ENCODE results near the gene ARHGAP10.
"Not testable (repeated sequence)": the region's sequence is repeated elsewhere in the genome, so short reads cannot be mapped to it uniquely, and the experiment has no call there.

The ARHGAP10 gene

DNA sequence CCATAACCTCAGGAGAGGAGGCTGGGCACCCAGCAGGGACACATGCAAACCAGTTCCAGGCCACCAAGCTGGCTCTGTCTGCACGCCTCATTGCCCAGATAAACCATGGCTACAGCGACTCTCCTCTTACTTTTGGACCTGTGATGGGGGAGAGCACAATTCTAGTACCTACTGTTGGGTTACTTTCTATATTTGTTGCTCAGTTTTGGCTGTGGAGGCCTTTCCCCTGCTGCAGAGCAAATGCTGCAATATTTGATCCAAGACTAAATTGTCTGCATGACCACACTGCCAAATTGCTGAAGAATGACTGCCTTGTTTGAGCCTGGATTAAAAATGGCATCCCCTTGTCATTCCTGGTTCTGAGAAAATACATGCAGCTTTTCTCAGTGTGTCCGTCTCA, 253.5 kb downstream of the ARHGAP10 start:
- DNase-seq (ENCODE audit: low read depth in 3 of 3): no peak

DNA sequence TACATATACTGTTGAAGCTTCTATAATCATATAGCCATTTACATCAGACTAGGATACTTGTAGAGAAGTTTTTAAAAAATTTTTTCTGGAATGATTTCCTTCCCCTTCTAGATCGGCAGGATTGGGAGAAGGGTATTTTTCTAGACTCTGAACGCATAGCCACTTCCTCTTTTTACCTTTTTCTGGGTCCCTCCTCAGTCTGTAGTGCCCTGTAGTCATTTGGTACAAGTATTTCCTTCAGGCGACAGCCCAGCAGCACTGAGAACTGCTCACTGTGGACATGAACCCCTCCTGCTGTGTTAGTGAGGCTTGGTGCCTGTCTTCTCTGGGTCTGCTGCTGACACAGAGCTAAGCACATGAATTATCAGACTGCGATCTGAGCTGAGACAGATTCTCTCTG, 255.4 kb downstream of the ARHGAP10 start:
- DNase-seq (ENCODE audit: low read depth in 3 of 3): no peak

DNA sequence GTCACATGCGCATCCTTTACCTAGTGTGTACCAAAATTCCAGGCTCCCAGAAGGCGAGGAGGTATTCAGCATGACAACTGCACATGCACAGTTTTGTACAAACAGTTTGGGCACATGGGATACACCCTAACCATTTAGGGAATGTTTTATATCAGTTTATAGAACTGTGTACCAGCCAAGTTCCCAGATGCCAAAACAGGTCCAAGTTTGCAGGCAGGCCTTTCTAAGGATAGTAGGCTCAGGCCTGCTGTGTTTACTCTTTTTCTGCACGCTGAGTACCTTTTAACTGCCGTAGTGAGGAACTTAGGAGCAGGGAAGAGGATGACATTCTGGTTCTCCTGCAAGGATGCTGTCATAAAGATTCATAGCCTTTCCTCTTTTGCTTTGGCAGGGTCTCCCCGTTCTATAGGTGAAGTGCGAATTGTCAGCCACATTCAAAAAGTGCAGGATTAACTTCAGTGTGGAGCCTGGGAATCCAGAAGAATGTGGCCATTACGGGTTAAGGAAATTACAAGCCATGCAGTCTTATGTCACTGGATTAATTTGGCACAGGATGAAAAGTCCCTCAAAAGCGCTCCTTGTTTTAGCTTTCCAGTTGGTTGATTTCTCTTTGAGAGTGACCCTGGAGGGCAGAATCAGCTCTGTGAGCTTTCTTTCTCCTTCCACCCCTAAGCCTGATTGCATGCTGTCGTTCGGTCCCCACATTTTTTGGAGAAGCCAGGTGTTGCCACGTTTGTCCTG, 259.8 kb downstream of the ARHGAP10 start:
- DNase-seq (ENCODE audit: low read depth in 3 of 3): no peak

GRCh38 chr4:147994076-147994475, 262.2 kb downstream of the ARHGAP10 start:
- no peak for DNase-seq (ENCODE audit: low read depth in 3 of 3)

- no peak for DNase-seq (ENCODE audit: low read depth in 3 of 3)
Measured at GRCh38 chr4:147994491-147995385, 262.9 kb downstream of the ARHGAP10 start.

GRCh38 chr4:147996859-147997258, 265.0 kb downstream of the ARHGAP10 start:
- DNase-seq (ENCODE audit: low read depth in 3 of 3): no peak

DNA sequence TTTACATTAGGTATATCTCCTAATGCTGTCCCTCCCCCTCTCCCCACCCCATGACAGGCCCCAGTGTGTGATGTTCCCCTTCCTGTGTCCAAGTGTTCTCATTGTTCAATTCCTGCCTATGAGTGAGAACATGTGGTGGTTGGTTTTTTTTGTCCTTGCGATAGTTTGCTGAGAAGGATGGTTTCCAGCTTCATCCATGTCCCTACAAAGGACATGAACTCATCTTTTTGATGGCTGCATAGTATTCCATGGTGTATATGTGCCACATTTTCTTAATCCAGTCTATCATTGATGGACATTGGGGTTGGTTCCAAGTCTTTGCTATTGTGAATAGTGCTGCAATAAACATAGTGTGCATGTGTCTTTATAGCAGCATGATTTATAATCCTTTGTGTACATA, 268.1 kb downstream of the ARHGAP10 start:
- not testable (repeated sequence) for DNase-seq (ENCODE audit: low read depth in 3 of 3)

GRCh38 chr4:148004228-148004857, 272.5 kb downstream of the ARHGAP10 start:
- DNase-seq (ENCODE audit: low read depth in 3 of 3): no peak

- DNase-seq (ENCODE audit: low read depth in 3 of 3): no peak
Measured at GRCh38 chr4:148006001-148006400, 274.1 kb downstream of the ARHGAP10 start.

- DNase-seq (ENCODE audit: low read depth in 3 of 3): no peak
Measured at GRCh38 chr4:148007314-148007760, 275.4 kb downstream of the ARHGAP10 start.

DNA sequence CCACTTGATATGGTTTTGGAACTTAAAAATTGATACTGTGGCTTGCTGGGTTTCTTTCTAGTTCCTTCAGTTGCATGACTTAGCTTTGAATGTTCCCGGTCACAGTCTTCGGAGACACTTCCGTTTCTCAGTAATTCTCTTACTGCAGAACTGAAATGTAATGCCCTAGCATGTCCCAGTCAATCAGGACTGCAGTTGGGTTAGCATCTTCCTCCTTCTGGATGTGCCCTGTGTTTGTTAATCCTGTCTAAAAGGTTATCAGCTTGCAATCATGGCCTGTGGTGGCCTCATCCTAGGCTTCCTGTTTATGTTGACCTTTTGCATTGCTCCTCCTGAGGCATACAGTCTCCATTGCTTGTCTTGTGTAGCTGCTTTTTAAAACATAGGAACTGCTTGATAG, 275.9 kb downstream of the ARHGAP10 start:
- DNase-seq (ENCODE audit: low read depth in 3 of 3): no peak

GRCh38 chr4:148015058-148015457, 283.2 kb downstream of the ARHGAP10 start:
- no peak for DNase-seq (ENCODE audit: low read depth in 3 of 3)

DNA sequence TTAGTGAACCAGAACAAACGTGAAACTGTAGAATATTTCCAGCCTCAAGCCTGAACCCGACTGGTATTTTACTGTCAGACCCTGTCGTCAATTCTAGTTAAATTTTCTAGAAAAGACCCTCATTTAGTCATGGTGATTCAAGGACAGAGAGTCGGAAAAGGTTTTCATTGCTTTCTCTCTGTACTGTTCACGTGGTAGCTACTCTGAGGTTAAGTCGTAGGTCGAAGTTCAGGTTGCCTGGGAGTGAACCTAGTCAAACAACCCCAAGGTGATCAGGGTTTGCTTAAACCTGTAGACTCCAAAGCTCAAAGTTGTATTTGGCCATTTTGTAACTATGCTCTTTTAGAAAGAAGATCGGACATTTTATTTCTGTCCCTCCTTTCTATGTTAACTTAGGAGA, 283.6 kb downstream of the ARHGAP10 start:
- no peak for DNase-seq (ENCODE audit: low read depth in 3 of 3)

- DNase-seq (ENCODE audit: low read depth in 3 of 3): no peak
Measured at GRCh38 chr4:148016063-148016637, 284.3 kb downstream of the ARHGAP10 start.

DNA sequence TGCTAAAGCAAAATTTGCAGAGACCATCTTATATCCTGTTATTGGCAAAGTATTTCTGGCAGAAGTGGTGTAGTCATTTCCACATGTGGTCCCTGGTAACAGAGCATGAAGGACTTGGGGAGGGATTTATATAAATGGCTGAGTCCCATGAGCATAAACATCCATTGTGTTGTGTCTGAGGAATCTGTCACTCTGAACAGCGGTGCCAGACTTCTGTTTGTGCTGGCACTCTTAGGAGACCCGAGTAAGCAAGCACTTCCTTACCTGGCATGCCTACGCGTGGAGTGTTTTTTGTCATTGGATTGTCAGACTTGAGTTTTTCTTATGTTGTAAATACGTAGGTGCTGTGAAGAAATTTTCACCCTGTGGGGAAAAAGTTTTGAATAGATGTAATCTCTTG, 285.9 kb downstream of the ARHGAP10 start:
- DNase-seq (ENCODE audit: low read depth in 3 of 3): no peak

GRCh38 chr4:148021686-148022085, 289.8 kb downstream of the ARHGAP10 start:
- DNase-seq (ENCODE audit: low read depth in 3 of 3): no peak

DNA sequence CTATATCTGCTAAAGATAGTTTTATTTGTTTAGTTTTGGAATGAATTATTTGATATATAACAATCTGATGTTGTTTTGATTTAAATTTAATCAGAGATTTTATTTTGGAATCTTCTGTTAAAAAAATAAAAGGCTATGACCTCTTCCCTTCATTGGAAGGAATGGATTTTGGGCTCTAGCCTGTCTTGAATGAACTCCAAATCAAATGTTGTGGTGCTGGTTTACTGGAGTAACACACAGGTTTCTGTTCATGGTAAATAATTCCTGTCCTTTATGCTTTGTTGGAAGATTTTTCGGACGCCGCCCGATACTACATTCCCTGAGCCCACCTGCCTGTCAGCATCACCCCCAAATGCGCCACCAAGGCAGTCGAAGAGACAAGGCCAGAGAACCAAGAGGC, 291.1 kb downstream of the ARHGAP10 start:
- DNase-seq (ENCODE audit: low read depth in 3 of 3): no peak

DNA sequence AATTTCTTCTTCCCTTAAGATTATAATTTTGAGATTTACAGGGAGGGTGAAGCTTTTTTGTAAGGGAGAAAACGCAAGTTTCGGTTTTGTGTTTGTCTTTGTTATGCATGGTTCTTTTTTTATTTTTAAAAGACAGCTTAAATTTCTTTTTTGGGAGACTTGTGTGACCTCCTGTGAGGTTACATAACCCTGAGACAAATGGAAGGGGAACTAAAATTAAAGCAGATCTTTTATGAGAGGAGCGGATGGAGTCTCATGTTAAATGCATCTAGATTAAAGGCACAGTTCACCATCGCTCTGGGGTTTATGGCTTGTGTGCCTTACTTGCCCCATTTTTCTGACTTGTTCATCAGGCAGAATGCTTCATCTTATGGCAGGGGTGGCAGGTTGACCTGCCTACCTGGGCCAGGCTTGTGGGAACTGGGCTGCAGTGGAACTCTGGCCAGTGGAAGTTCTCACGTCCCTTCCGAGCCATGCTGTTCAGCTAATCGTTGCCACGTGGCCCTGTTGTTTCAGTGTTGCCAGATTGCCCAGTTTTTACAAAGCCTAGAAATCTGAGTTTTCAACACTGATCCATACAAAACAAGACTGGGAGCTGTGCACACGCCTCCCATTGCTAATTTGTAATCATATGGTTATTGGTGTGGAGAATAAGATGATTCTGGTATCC, 291.8 kb downstream of the ARHGAP10 start:
- DNase-seq (ENCODE audit: low read depth in 3 of 3): no peak

DNA sequence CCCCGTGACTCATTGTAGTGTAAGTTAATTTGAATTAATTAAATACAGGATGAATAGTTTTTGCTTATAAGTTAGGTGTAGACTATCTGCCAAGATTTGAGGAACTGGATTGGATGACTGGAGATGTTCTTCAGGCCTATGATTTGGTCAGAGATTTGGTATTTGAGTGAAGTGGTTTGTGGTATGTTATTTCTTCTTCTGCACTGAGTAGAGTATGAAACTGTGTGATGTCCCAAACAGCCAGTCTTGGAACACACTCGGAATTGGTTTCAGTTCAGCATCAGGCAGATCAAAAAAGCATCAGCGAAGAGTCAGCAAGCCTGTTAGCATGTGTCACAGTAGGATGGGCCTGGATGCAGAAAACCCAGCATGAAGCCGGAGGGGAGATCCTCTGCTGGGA, 294.1 kb downstream of the ARHGAP10 start:
- no peak for DNase-seq (ENCODE audit: low read depth in 3 of 3)

DNA sequence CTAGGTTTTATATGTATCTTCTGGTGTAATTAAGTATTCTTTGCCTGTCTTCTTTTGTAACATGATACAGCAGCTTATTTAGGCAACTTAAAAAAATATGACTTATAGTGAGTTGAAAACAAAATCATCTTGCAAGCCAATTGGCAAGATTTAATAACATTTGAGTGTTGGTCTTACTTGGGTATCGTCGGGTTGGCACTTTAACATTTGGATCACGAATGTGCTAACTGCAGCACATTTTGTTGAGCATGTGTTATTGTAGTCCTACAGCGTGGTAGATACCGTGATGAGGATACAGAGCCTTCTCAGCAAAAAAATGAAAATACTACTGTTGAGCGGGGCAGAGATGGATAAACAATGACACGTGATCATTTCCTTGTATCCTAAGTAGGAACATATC, 295.3 kb downstream of the ARHGAP10 start:
- no peak for DNase-seq (ENCODE audit: low read depth in 3 of 3)

- no peak for DNase-seq (ENCODE audit: low read depth in 3 of 3)
Measured at GRCh38 chr4:148029781-148030180, 297.9 kb downstream of the ARHGAP10 start.
